ENCODE data around the gene BUD13. TPM values are rescaled to one million over a fixed set of nuclear protein-coding genes. Genes with fewer than 3 reads are reported as not detected.

Gene BUD13
- polyA plus RNA-seq, 3 donors = 8.1 to 17.8 (median 11.0) TPM

- 78 to 91% (median 82%) methylated on average over 2 of the region's 2 CpGs for WGBS, 3 donors
- H3K27ac ChIP-seq (ENCODE audit: low read depth, low read length) = no peak overlapping the region
Observed at GRCh38 chr11:116794851-116795250, 22.1 kb upstream of the BUD13 start.

- no peak overlapping the region for H3K27ac ChIP-seq (ENCODE audit: low read depth, low read length)
- WGBS, 3 donors = 91 to 95% (median 92%) methylated on average over 1 of the region's 1 CpG
Observed at GRCh38 chr11:116793772-116794097, 20.9 kb upstream of the BUD13 start.

- 71 to 83% (median 73%) methylated on average over 8 of the region's 8 CpGs for WGBS, 3 donors
Observed at GRCh38 chr11:116792869-116793771, 20.3 kb upstream of the BUD13 start.

GRCh38 chr11:116792144-116792868 lies 19.5 kb upstream of the BUD13 start:
- no peak overlapping the region for H3K27ac ChIP-seq (ENCODE audit: low read depth, low read length)
- 64 to 81% (median 72%) methylated on average over 8 of the region's 8 CpGs for WGBS, 3 donors

More at GRCh38 chr11:116792869-116793771, 20.3 kb upstream of the BUD13 start:
- H3K27ac ChIP-seq (ENCODE audit: low read depth, low read length) = no peak overlapping the region

GRCh38 chr11:116791813-116792143 lies 19.0 kb upstream of the BUD13 start, which contains the start of gene APOA5:
Gene APOA5, minus strand, starts transcription at chr11:116791879. Its CDS starts 19 bp downstream, at chr11:116791860.
- no peak within 1 kb of the TSS for H3K27ac ChIP-seq (ENCODE audit: low read depth, low read length)
- WGBS, 3 donors = 88 to 93% (median 90%) methylated on average over 7 of the region's 7 CpGs

GRCh38 chr11:116791002-116791812 lies 18.4 kb upstream of the BUD13 start:
- no peak overlapping the region for H3K27ac ChIP-seq (ENCODE audit: low read depth, low read length)
- 23 to 28% (median 25%) methylated on average over 31 of the region's 31 CpGs for WGBS, 3 donors

- 83 to 88% (median 87%) methylated on average over 50 to 53 of the region's 53 CpGs for WGBS, 3 donors
- H3K27ac ChIP-seq (ENCODE audit: low read depth, low read length) = no peak overlapping the region
Observed at GRCh38 chr11:116790167-116791001, 17.6 kb upstream of the BUD13 start.

GRCh38 chr11:116788975-116789374 lies 16.2 kb upstream of the BUD13 start:
- H3K27ac ChIP-seq (ENCODE audit: low read depth, low read length) = no peak overlapping the region
- 77 to 92% (median 90%) methylated on average over 4 of the region's 4 CpGs for WGBS, 3 donors

GRCh38 chr11:116788534-116788933 lies 15.7 kb upstream of the BUD13 start:
- WGBS, 3 donors = 56 to 61% (median 58%) methylated on average over 4 of the region's 4 CpGs
- no peak overlapping the region for H3K27ac ChIP-seq (ENCODE audit: low read depth, low read length)

- no peak within 1 kb of the TSS for H3K27ac ChIP-seq (ENCODE audit: low read depth, low read length)
- WGBS, 3 donors = 1 to 2% (median 1%) methylated on average over 55 to 56 of the region's 56 CpGs
Observed at GRCh38 chr11:116787786-116788486, 15.1 kb upstream of the BUD13 start, which contains the start of gene ZPR1. Gene ZPR1, minus strand, starts transcription at chr11:116788023. Its CDS starts 33 bp downstream, at chr11:116787990.

GRCh38 chr11:116787436-116787785 lies 14.6 kb upstream of the BUD13 start:
- WGBS, 3 donors = 0 to 1% (median 1%) methylated on average over 15 of the region's 15 CpGs
- H3K27ac ChIP-seq (ENCODE audit: low read depth, low read length) = no peak overlapping the region

- 56 to 67% (median 66%) methylated on average over 5 of the region's 5 CpGs for WGBS, 3 donors
- H3K27ac ChIP-seq (ENCODE audit: low read depth, low read length) = no peak overlapping the region
Observed at GRCh38 chr11:116786966-116787365, 14.2 kb upstream of the BUD13 start.

- H3K27ac ChIP-seq (ENCODE audit: low read depth, low read length) = no peak overlapping the region
- WGBS, 3 donors = 77 to 96% (median 85%) methylated on average over 2 of the region's 2 CpGs
Observed at GRCh38 chr11:116786326-116786725, 13.5 kb upstream of the BUD13 start.

- no peak overlapping the region for H3K27ac ChIP-seq (ENCODE audit: low read depth, low read length)
- WGBS, 3 donors = 87 to 90% (median 89%) methylated on average over 4 of the region's 4 CpGs
Observed at GRCh38 chr11:116782728-116783127, 9.9 kb upstream of the BUD13 start.

GRCh38 chr11:116778556-116778955 lies 5.8 kb upstream of the BUD13 start:
- no peak overlapping the region for H3K27ac ChIP-seq (ENCODE audit: low read depth, low read length)
- WGBS, 3 donors = 96 to 98% (median 97%) methylated on average over 4 of the region's 4 CpGs

- no peak overlapping the region for H3K27ac ChIP-seq (ENCODE audit: low read depth, low read length)
- WGBS, 3 donors = 67 to 76% (median 68%) methylated on average over 7 of the region's 7 CpGs
Observed at GRCh38 chr11:116777056-116777455, 4.3 kb upstream of the BUD13 start.

GRCh38 chr11:116776522-116776984 lies 3.8 kb upstream of the BUD13 start:
- H3K27ac ChIP-seq (ENCODE audit: low read depth, low read length) = no peak overlapping the region

Data from adipose tissue (tissue), 3 donors.